Fibroblast of skin of left biceps (primary cell): ENCODE measurements around the gene MARK1.

Source experiments
- DNase-seq, 2 experiments: peaks; one replicate each; pipeline ENCODE4 v3.0.0-alpha.2; 2013; ENCODE audit warnings: low read depth in 2 of 2

MARK1 gene

DNA sequence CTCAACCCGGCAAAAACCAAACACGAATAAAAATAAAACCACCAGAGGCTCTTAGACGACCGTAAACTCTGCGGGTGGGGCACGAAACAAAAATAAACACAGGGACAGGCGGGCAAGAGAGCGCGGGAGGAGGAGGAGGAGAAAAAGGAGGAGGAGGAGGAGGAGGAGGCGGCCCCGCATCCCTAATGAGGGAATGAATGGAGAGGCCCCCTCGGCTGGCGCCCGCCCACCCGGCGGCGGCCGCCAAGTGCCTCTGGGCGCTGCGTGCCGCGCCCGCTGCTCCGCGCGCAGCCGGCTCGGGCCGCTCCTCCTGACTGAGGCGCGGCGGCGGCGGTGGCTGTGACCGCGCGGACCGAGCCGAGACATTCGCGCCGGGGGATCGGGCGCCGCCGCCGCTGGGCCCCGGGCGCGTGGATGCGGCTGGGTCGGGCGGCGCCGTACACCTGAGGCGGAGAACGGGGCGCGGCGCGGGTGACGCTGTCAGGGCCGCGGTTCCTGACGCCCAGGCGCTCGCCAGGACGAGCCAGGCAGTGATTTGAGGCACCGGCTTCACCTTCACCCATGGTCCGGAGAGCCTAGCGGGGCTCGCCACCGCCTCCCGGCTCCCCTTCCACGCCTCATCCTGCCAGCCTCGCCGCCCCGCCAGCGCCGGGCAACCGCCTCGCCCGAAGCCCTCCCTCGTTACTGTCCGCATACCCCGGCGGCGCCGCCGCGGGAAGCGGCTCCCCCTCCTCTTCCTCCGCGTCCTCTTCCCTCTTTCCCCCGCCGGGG, at the start of gene MARK1:
TSS of gene MARK1 (plus strand) at position 229 of the 771 bp plus-strand sequence. CDS start 687 bp downstream, outside the sequence.
- DNase-seq = peak in 1 of 2 experiments; percentile 3

DNA sequence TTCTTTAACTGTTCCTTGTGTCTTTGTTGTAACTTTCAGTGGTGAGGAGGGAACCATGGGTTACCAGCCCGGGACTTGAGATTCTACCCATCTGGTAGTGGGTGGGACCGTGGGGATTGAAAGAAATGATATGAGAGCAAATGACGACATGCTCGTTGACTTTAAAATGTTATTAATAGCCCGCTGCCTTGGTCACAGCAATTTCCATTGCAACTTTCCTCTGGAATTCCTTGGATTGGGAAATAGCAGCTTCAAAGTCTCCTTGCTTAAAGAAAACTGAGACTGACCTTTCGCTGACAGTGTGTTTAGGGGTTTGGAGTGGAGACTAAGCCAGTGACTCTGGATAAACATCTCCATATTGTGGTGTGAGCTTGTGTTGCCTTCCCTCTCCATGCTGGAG, 44.2 kb upstream of the MARK1 start:
- DNase-seq = no peak

DNA sequence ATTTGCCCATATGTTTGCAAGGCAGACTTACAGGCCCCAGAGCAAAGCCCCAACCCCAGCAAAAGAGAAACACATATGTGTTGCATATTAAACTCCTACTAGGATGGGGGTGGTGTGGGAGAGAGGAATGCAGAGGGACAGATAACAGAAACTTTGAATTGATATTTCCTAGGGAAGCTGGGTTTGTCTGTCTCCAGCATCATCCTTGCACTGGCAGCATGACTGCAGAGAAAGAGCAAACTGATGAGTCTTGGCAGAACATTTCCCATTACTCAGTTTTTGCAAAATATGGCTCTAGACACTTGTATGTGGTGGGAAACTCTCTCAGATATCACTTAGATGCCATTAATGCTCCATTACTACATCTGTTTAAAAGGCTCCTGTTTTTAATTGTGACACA, 43.8 kb upstream of the MARK1 start:
- DNase-seq = no peak

DNA sequence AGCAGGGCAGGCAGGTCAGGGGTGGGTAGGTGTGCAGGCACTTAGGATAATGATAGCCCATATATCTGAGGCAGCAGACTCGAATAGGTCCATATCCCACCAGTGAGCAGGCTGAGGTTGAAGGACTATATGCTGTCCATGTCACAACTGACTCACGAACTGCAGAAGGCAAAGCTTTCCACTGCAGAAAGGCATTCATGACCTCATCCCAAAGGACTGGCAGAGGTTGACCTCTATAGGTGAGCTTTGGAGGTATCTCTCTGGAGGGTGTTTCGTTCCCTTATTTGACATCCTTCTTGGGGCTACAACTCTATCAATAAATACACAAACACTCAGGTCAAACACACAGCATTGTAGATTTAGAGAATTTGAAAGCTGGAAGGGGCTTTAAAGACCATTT, 42.8 kb upstream of the MARK1 start:
- DNase-seq = no peak

DNA sequence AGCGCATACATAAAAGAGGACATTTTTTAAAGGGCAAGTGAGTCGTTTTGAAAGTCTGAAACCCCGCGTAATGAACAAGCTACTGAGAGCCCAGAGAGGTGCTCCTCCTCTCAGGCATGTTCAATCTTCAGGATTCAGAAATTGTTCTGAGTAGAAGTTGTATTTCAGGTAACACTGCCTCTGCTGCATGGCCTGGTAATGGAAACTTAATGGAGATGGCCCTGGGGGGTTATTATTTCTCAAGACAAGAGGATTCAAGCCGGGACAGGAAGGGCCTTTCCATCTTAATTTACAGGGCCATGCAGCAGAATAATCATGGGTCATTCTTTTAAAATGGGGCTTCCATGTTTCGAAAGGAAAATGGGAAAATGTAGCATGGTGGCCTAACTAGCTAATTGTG, 42.1 kb upstream of the MARK1 start:
- no peak for DNase-seq

DNA sequence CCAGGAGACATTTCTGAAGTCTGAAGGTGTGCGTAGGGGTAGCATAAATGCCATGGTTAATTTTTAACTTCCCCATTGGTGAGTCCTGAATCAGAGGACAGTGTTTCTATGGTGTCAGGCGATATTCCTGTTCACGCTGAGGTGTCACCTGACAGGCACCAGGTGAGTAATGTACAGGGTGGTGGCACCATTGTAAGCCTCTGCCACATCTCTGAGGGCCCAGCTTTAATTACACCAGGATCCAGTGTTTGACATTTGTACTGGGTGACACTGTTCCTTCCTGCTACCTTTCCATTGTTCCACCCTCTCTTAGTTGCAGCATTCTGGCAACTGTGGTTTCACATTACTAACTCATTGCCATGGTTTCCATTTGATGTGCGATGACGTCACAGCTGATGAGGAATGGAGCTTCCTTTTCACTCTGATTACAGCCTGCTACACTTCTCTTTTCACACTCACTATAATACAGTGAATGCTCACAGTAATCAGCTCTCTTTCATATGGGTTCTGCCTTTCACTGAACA, 40.6 kb upstream of the MARK1 start:
- DNase-seq = peak in 1 of 2 experiments; percentile 9

DNA sequence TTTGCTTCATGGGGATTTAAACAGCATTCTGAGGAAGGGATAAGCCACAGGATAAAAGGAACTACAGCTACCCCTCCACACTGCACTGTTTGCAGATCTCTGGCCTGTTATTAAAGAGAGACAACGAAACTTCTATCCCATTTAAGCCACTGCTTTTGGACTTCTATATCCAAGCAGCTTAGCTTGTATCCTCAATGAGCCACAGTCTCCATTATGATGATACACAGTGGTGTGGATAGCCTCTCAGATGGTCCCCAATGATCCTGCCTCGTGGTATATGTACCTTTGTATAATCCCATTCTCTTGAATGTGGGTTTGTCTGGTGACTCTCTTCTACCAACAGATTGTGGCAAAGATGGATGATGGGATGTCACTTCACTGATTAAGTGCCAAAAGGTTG, 36.0 kb upstream of the MARK1 start:
- no peak for DNase-seq

DNA sequence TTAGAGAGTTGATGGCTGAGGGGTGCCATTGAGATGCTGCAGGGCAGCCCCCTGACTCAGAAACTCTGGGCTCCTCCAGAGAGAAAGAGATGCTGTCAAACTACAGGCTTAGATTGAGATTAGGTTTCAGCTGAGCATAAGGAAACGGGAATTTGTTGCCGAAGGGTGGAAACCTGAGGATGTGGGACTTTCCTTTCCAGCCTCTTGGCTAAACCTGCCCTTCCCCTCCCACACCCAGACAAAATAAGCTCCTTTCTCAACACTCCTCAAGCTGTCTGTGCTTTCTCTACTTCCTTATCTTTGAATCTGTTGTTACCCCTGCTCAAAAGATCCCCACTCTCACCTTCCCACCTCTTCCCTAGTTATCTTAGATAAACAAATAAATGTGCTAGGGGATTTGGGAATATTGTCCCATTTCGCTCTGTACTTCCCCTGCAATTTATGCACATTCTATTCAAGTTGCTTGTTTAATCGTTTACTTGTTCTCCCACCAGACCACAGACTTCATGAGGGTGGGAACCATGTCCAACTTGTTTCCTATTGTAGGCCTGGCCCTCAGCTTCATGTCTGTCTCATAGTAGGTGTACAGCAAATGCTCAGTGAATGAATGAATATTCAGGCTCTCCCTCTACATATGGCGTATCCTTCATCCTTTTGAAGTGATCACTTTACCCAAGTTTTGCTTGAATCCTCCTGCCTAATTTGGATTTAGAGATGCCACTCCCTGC, 30.6 kb upstream of the MARK1 start:
- DNase-seq = no peak

DNA sequence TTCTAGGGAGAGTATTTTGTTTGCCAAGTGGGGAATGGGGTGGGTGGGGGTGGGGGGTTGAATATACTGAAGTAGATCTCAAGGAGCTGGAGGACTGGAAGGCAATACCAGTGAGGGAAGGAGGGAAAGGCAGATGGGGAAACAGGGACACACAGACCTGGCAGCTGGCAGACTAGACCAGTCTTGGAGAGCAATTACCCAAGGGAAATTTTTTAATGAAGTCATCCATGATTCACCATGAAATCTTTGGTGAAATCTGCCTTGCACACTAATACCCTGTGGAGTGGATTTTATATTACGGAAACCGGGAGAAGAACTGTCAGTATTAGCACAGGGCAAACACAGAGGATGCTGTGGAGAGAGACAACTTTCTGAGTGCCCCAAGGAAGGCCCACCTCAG, 29.7 kb upstream of the MARK1 start:
- no peak for DNase-seq

DNA sequence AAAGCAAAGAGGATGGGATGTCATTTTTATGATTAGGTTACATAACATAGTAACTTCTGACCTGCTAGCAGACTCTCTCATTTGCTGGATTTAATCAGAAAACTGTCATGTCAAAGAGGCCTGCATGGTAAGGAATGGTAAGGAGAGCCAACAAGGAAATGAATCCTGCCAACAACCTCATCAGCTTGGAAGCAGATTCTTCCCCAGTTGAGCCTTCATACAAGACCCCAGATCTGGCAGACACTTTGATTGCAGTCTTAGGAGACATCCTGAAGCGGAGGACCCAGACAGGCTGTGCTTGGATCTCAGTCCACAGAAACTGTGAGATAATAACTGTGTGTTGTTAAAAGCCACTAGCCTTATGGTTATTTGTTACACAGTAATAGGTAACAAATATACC, 27.6 kb upstream of the MARK1 start:
- DNase-seq = no peak

DNA sequence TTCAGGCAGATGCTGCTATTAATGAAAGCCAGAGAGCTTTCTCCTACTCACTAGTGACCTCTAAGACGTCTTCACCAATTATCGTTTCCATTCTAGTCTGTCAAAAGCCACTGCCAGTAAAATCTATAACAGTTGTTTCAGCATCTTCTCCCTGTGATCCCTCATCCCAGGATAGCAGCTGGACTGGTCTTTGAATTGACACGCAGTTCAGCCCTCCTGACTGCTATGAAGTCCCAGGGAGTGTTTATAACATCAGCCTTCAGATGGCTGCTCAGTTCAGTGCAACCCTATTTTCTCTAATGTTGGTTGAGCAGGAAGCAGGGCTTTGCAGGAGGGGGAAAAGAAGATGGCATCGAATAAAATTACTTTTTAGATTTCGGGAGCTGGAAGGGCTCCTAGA, 23.6 kb upstream of the MARK1 start:
- no peak for DNase-seq

DNA sequence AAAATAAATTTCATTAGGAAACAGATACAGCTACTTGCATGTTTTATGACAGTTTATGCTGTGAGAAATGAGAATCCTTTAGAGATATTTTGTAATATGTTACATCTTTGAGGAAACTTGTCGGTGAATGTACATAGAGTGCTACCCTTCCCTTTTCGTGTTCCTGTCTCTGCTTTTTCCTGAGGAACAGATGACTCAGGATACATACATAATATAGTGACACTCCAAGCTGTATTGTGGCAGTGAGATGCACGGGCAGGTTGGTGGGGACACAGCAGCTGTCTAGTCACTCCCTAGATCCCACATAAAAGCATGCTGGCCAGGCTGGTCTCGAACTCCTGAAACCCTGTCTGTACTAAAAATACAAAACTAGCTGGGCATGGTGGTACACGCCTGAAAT, 20.9 kb upstream of the MARK1 start:
- DNase-seq = no peak

DNA sequence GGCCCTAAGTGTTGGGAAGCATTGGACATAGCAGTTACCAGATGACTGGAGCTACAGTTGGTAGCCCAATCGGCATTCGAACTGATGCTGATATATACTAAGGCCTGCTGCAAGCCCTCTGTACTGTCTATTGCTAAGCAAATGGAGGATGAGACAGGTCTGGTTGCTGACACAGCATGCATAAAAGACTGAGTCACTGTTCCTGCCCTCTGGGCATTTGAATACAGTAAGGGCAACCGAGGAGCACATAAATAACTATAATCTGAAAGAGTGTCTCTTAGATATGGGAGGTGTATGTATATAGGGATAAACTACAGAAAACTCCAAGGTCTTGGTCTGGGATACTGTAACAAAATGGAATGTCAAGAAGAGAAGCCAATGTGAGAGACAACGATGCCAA, 16.8 kb upstream of the MARK1 start:
- DNase-seq = no peak

DNA sequence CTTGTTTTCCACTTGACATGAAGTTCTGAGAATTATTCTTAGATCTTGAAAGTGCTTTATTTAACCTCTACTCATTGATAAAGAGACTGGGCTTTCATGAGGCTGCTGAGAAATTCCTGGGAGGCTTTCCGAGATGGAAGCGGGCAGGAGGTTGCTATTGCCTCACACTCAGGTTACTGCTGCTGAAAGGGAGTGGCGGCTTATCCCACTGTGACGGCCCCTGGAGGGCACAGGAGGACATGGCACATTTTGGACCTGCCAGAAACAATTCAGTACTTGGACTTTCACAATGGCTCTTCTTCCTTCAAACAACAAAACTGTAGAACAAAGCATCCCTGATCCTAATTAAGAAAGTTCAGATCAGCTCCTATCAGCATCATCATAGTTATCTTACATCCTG, 16.2 kb upstream of the MARK1 start:
- no peak for DNase-seq

DNA sequence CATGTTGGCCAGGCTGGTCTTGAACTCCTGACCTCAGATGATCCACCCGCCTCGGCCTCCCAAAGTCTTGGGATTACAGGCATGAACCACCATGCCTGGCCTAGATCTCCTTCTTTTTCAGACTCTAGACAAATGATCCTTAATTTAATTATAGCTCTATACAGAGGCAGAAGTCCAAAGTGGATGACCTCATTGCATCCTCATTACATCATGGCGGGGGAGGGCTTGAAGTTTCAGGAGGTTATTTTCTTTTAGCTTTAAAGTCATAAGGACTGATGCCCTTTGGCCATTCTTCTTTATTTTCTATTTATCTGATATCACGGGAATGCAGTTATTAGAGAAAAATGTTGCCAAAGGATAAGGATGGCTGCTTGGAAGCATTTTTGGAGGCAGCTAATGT, 14.1 kb upstream of the MARK1 start:
- no peak for DNase-seq

DNA sequence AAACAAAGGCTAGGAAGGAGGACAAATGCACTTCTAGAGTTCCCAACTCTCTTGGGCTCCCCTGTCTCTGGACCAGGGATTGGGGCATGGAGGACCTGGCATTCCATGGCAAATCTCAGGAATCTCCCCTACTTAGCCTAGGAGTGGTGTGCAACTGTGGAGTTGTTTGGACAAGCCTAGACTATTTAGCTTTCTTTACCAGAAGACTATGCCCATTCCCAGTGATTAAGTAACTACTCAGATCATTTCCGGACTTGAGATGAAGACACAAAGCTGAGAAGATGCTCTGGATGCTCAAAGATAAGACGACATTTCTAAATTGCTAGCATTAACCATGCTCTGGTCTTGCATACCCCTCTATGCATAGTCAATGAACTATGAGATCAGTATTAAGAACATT, 13.7 kb upstream of the MARK1 start:
- no peak for DNase-seq

DNA sequence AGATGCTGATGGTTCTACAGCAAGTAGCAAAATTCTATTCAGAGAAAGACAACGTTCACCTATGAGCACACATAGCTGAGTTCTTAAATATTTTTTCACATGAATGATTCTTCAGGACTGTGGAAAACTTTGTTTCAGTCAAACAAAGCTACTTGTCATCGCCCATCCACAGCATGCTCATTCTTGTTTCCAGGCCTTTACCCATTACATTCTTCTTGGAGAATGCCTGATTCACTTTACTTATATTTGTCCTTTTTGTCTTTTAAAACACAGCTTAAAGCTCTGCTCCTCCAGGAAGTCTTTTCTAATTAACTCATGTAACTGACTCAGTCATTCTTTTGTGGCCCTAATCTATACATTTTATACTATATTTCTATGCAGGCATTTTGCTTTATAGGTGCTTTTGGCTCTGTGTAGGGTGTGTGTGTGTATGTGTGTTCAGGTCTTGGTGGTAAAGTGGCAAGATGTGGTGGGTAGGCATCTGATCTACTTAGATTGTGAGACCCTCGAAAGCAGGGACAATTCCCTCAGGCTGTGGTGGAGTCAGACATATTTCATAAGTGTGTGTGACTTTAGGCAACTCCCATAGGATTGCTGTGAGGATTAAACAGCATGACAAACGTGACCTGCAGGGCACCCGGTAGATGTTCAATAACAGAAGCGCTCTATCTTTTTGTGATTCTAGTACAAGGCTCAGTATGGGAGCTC, 11.8 kb upstream of the MARK1 start:
- no peak for DNase-seq

DNA sequence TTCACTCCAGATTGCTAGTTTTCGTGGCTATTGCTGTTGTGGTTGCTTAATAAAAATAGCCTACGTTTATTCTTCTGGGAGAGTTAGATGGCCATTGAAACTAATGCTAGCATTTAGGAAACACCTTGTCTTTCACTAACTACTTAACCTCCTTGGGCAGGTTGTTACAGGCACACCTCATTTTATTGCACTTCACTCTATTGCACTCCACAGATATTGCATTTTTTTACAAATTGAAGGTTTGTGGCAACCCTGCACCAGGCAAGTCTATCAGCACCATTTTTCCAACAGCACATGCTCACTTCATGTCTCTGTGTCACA, 11.3 kb upstream of the MARK1 start:
- no peak for DNase-seq

DNA sequence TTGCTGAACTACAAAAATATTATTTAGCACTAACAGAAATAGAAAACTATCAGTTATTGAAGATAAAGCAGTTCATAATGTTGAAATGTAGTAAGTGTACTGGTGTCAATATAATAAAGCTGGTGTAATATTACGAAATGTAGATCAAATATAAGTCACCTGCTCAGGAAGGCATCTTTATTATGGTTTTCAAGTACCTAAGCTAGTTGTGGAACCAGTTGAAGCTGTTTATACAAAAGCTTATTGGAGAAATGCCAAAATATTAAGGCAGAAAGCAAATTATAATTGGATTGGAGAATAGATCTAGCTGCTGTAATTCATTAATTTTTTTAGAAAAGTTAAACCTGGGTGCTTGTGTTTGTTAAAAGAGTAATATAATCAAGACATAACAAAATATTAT, 6.2 kb upstream of the MARK1 start:
- no peak for DNase-seq

DNA sequence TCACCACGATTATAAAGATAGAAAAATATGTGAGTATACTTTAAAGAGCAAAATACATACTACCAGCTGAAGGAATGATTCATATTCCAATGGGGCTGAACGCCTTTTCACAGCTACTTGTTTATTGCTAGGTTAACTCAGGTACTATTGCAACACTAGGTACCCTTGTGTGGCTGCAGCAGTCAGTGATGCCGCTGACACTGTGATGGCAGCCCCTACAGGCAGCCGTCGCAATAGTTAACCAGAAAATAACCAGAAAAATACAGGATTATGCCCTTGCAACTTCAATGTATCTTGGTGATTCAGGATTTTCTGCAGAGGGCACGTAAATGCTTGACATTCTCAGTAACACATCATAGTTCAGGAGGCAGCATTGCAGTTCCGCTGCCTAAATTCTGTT, 1.6 kb upstream of the MARK1 start:
- no peak for DNase-seq

DNA sequence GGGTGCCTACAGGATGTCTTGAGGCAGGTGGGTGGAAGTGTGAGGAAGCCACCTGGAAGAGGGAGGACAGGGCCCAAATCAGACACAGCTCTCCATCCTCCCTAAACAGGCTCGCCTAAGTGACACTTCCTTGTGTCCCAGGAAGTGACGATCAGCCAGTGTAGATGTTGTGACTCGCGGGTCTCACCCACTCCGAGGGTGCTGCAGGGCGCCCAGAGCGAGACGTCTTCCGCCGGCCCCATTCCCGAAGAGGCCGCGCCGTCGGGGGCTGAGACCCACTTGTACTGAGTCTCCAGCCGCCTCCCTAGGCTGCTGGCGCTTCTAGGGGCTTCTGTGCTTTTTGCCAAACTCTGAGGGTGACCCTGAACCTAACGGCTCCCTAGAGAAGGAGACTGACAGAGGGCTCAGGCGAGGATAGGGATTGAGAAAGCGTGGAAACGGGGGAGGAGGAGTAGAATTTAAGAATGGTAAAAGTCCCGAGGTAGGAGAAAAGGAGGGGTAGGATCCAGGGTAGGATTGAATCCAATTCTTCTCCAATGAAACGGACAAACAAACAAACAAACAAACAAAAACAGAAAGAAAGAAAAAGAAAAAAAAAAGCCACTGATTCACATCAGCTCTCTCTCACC, 543 bp upstream of the MARK1 start:
- no peak for DNase-seq
